ENCODE data around the gene SFT2D1.

The SFT2D1 gene

GRCh38 chr6:166333172-166333995, 9.0 kb downstream of the SFT2D1 start:
- DNase-seq: no peak
- Histone ChIP-seq H3K27ac (ENCODE audit: low read length, poor library complexity, severe bottlenecking) (no peak overlapping the region), H3K79me1 (replicated peaks; ENCODE audit: low read length, poor library complexity, severe bottlenecking) (peaks cover 28% of the 10 kb centered on the region), H3K9ac (ENCODE audit: low read length) (no peak overlapping the region), H3K27me3 (ENCODE audit: control insufficient read depth in 1 of 2, insufficient read depth in 1 of 2, low read length in 2 of 2) (no peaks in the 10 kb centered on the region), H2BK5ac (ENCODE audit: low read depth, low read length, poor library complexity, severe bottlenecking) (no peak overlapping the region), H2AK5ac (ENCODE audit: low read length, severe bottlenecking) (no peak overlapping the region), H3K23ac (ENCODE audit: low read length in 2 of 2) (no peak overlapping the region), H3K9me3 (ENCODE audit: control insufficient read depth, low read length) (no peaks in the 10 kb centered on the region), H3K4me3 (ENCODE audit: insufficient read depth in 1 of 2, low read depth in 1 of 2, low read length in 2 of 2) (no peak overlapping the region), H3K4me1 (ENCODE audit: control insufficient read depth, insufficient read depth, low read depth, low read length) (peaks cover 12% of the 10 kb centered on the region), H2BK15ac (ENCODE audit: low read depth, poor library complexity, severe bottlenecking) (no peak overlapping the region), H3K14ac (ENCODE audit: low read length in 2 of 2) (peak overlapping the region in 1 of 2 experiments; percentile 21), H3K18ac (ENCODE audit: low read depth in 1 of 2, low read length in 2 of 2) (no peak overlapping the region), H2AFZ (ENCODE audit: low read depth, low read length) (no peak overlapping the region), H2BK120ac (ENCODE audit: low read depth, low read length) (no peak overlapping the region), H4K8ac (ENCODE audit: low read length) (no peak overlapping the region), H3K4me2 (ENCODE audit: low read length, poor library complexity, severe bottlenecking) (no peak overlapping the region), H4K91ac (ENCODE audit: low read length) (no peak overlapping the region), H3K4ac (ENCODE audit: low read depth in 1 of 2, low read length in 2 of 2) (no peak overlapping the region), H2BK12ac (ENCODE audit: low read length in 2 of 2) (no peak overlapping the region), H3K36me3 (ENCODE audit: control insufficient read depth in 1 of 2, insufficient read depth in 2 of 2, low read depth in 1 of 2, low read length in 2 of 2) (peaks cover 34 to 53% of the 10 kb centered on the region in 2 experiments)
- WGBS: 93% methylated on average over 23 of the region's 23 CpGs

- peaks cover 8% of the 10 kb centered on the region for H3K4me1 ChIP-seq (ENCODE audit: control insufficient read depth, insufficient read depth, low read depth, low read length)
- no peak overlapping the region for H2AK5ac ChIP-seq (ENCODE audit: low read length, severe bottlenecking)
- no peak overlapping the region for H3K18ac ChIP-seq (ENCODE audit: low read depth in 1 of 2, low read length in 2 of 2)
- DNase-seq: no peak
- H3K27me3 ChIP-seq (ENCODE audit: control insufficient read depth in 1 of 2, insufficient read depth in 1 of 2, low read length in 2 of 2): no peaks in the 10 kb centered on the region
- no peak overlapping the region for H3K4me2 ChIP-seq (ENCODE audit: low read length, poor library complexity, severe bottlenecking)
- no peak overlapping the region for H3K27ac ChIP-seq (ENCODE audit: low read length, poor library complexity, severe bottlenecking)
- H3K23ac ChIP-seq (ENCODE audit: low read length in 2 of 2): no peak overlapping the region
- H3K9ac ChIP-seq (ENCODE audit: low read length): no peak overlapping the region
- no peak overlapping the region for H3K14ac ChIP-seq (ENCODE audit: low read length in 2 of 2)
- no peak overlapping the region for H2BK15ac ChIP-seq (ENCODE audit: low read depth, poor library complexity, severe bottlenecking)
- peaks cover 33 to 53% of the 10 kb centered on the region in 2 experiments for H3K36me3 ChIP-seq (ENCODE audit: control insufficient read depth in 1 of 2, insufficient read depth in 2 of 2, low read depth in 1 of 2, low read length in 2 of 2)
- H2BK12ac ChIP-seq (ENCODE audit: low read length in 2 of 2): no peak overlapping the region
- 93% methylated on average over 8 of the region's 13 CpGs for WGBS
- no peak overlapping the region for H4K91ac ChIP-seq (ENCODE audit: low read length)
- H2BK5ac ChIP-seq (ENCODE audit: low read depth, low read length, poor library complexity, severe bottlenecking): no peak overlapping the region
- no peak overlapping the region for H4K8ac ChIP-seq (ENCODE audit: low read length)
- no peak overlapping the region for H3K4me3 ChIP-seq (ENCODE audit: insufficient read depth in 1 of 2, low read depth in 1 of 2, low read length in 2 of 2)
- no peak overlapping the region for H2BK120ac ChIP-seq (ENCODE audit: low read depth, low read length)
- no peak overlapping the region for H2AFZ ChIP-seq (ENCODE audit: low read depth, low read length)
- H3K9me3 ChIP-seq (ENCODE audit: control insufficient read depth, low read length): no peaks in the 10 kb centered on the region
- peaks cover 29% of the 10 kb centered on the region for H3K79me1 ChIP-seq (replicated peaks; ENCODE audit: low read length, poor library complexity, severe bottlenecking)
- H3K4ac ChIP-seq (ENCODE audit: low read depth in 1 of 2, low read length in 2 of 2): no peak overlapping the region
These were observed 10.6 kb downstream of the SFT2D1 start for GRCh38 chr6:166331503-166332415.

GRCh38 chr6:166330612-166331011, 11.7 kb downstream of the SFT2D1 start:
- Histone ChIP-seq H3K9me3 (ENCODE audit: control insufficient read depth, low read length) (no peaks in the 10 kb centered on the region), H3K4me2 (ENCODE audit: low read length, poor library complexity, severe bottlenecking) (peak overlapping the region; percentile 63), H3K23ac (ENCODE audit: low read length in 2 of 2) (no peak overlapping the region), H3K18ac (ENCODE audit: low read depth in 1 of 2, low read length in 2 of 2) (no peak overlapping the region), H4K8ac (ENCODE audit: low read length) (peak overlapping the region; percentile 78), H3K4me1 (ENCODE audit: control insufficient read depth, insufficient read depth, low read depth, low read length) (peaks cover 8% of the 10 kb centered on the region), H2BK5ac (ENCODE audit: low read depth, low read length, poor library complexity, severe bottlenecking) (no peak overlapping the region), H3K4ac (ENCODE audit: low read depth in 1 of 2, low read length in 2 of 2) (no peak overlapping the region), H2AK5ac (ENCODE audit: low read length, severe bottlenecking) (no peak overlapping the region), H4K91ac (ENCODE audit: low read length) (no peak overlapping the region), H2BK120ac (ENCODE audit: low read depth, low read length) (no peak overlapping the region), H3K36me3 (ENCODE audit: control insufficient read depth in 1 of 2, insufficient read depth in 2 of 2, low read depth in 1 of 2, low read length in 2 of 2) (peaks cover 36 to 54% of the 10 kb centered on the region in 2 experiments), H2AFZ (ENCODE audit: low read depth, low read length) (no peak overlapping the region), H3K27me3 (ENCODE audit: control insufficient read depth in 1 of 2, insufficient read depth in 1 of 2, low read length in 2 of 2) (no peaks in the 10 kb centered on the region), H3K79me1 (replicated peaks; ENCODE audit: low read length, poor library complexity, severe bottlenecking) (peaks cover 35% of the 10 kb centered on the region), H3K14ac (ENCODE audit: low read length in 2 of 2) (no peak overlapping the region), H2BK12ac (ENCODE audit: low read length in 2 of 2) (no peak overlapping the region), H3K27ac (ENCODE audit: low read length, poor library complexity, severe bottlenecking) (peak overlapping the region; percentile 54), H3K4me3 (ENCODE audit: insufficient read depth in 1 of 2, low read depth in 1 of 2, low read length in 2 of 2) (no peak overlapping the region), H2BK15ac (ENCODE audit: low read depth, poor library complexity, severe bottlenecking) (no peak overlapping the region), H3K9ac (ENCODE audit: low read length) (peak overlapping the region; percentile 36)
- DNase-seq: peak; percentile 40
- 75% methylated on average over 8 of the region's 11 CpGs for WGBS
